HG02973 (cell line): Measurements from ENCODE around the gene L1CAM.

Experiments
- ATAC-seq: cut with Tn5 transposase; IDR thresholded peaks from one replicate; pipeline ENCODE4 v1.9.1; 2021; ENCODE audit warnings: moderate library complexity; ENCODE audit not compliant: unreplicated experiment

L1CAM gene

DNA sequence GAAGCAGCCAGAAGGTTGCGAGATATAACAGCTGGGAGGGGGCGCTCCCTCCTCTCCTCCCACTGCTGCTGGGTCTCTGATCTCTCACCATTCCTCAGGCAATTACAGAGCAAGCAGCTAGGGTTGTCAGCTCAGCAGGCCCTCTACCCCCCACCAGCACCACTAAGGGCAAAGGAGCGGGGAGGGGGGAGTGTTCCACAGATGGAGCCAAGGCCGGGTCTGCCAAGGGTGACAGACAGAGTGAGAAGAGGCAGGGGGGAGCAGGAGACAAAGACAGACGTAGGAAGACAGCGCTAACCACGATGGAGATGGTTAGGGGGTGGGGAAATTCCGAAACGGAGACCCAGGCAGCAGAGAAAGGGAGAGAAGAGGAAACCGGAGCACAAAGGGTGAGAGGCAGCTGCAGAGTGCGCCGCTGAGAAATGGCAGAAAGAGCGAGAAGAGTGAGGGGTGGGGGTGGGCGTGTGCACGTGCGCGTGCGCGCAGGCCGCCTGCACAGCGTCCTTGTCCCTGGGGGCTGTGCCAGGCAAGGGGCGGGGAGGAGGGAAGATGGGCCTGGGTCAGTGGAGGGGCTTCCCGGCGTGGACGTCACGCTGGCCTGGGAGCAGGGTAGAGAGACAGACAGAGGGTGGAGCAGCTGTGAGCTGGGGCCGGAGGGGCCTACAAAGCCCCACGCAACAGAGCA lies 6.9 kb downstream of the L1CAM start:
- ATAC-seq = no peak

DNA sequence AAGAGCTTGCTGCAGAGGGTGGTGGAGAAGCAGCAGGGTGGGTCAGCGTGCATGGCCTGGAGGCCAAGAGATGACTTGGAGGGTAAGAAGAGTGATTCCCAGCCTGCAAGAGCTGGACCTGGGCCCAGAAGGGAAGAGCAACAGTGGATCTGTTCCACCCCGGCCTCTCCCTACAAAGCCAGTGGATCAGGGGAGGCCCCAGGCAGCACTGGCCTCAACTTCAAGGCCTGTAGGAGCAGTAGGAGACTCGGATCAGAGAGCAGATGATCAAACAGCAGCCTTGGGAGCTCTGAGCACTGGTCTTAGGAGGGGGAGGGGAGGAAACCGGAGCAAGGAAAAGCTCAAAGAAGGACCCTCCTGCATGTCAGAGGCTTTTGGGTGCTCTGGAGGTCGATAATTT lies 7.6 kb downstream of the L1CAM start:
- no peak for ATAC-seq

DNA sequence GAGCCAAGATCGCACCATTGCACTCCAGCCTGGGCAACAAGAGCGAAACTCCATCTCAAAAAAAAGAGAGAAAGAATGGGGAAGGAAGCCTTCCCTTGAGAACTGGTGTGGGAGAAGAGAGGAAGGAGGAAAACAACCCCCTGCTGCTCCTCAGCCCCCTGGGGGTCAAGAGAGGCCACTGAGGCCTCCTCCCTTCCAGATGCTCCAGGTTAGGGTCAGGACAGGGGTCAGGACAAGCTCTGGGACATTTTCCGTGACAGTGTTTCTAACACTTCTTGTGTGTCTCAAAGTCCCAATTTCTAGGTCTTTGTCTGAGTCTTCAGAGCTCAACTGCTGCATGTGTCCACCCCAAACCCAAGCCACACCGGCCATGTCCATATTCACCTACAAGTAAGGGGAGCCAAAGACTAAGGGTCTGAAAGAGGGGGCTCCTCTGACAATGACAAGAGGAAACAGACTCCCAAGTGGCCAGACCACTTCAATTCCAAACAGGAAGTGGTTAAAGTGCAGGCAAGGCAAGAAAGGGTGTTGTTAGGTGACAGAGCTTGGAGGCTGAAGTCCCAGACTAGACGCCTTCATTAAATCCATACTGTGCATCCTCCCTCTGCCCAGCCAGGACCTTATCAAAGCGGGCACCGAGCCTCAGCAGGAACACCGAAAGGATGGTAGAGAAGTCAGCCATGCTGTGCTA lies 8.3 kb downstream of the L1CAM start:
- no peak for ATAC-seq

DNA sequence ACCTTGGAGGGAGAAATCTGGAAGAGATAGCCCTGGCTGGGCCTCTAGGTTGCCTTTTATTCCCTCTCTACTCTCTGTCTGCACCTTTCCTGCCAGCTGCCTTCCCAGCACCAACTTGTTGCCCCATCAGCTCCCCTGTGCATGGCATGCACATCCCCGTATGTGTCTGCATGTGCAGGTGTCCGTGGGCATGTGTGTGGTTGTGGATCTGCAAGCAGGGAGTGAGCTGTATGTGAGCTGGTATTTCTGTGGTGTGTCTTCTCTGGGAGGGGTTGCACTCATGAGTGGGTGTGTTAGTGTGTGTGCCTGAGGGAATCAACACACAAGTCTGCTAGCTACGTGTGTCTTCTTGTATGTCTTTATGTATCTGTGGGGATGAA lies 9.9 kb downstream of the L1CAM start:
- no peak for ATAC-seq

DNA sequence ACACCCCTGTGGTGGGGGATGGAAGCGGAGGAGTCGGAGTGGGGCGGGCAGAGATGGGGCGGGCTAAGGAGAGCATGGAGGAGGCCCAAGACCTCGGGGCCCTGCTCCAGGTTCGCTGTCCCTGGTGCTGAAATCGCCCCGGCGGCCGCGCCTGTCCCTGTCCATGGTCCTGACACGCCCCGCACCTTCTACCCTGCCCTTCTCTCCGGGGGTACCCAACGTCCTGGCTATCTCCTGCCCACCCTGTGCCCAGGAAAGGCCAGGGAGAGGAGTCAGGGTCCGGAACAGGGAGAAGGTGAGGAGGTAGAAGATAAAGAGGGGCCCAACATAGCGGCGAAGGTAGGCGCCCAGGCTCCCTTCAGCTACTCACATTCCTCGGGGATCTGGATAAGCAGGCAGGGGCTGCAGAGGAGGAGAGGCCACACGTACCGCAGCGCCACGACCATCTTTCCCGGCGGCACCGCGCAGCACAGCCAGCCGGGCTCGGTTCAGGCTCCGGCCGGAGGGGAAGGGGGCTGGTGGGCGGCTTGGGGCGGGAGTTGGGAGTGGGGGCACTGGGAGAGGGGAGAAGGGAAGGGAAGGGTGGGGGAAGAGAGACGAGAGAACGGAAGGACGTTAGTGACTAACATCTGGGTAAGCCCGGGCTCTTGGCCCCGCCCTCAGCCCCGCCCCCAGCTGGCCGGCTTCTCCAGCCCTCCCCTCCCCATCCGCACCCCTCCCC lies 10.4 kb downstream of the L1CAM start:
- ATAC-seq = no peak

DNA sequence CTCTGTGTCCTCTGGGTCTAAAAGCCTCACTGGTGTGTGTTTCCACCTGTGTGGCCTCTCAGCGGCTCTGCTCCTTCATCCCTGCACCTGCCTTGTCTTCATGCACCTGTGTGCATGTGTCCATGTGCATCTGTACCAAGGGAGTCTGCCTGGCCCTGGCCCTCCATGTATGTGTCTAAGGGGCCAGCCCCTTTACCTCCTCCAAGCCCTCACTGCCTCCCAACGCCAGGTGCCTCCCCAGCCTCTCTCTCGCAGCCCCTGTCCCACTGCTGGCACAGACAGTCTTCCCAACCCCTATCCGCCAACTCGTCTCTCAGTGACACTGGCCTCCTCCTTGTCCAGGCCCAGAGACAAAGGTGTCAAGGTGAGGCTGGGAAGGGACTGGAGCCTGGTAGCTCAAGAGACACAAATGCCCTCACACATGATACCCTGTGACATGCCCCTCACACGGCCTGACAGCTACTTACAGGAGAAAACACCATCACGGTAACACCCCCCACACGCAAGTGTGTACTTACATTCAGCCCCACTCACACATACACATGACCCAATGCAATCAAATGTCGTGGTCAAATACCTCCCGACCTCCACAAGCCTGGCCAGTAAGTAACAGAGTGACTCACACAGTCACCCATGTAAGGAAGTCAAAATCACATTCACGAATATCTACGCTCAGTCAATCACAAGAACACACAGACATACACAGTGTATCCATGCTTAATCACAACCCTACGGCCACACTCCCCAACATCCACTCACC lies 11.4 kb downstream of the L1CAM start:
- ATAC-seq = no peak

DNA sequence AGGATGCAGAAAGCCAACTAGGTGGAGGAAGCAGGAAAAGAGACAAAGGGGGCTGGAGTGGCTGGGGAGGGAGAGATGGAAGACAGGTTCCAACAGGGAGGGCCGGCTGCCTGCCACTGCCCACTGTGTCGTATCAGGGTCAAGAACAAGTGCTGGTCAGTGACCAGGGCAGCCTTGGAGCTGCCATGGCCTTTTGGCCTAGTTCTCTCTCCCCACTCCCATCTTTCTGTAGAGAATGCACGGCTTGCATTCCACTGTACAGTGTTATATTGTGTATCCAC lies 11.9 kb downstream of the L1CAM start:
- ATAC-seq = no peak

DNA sequence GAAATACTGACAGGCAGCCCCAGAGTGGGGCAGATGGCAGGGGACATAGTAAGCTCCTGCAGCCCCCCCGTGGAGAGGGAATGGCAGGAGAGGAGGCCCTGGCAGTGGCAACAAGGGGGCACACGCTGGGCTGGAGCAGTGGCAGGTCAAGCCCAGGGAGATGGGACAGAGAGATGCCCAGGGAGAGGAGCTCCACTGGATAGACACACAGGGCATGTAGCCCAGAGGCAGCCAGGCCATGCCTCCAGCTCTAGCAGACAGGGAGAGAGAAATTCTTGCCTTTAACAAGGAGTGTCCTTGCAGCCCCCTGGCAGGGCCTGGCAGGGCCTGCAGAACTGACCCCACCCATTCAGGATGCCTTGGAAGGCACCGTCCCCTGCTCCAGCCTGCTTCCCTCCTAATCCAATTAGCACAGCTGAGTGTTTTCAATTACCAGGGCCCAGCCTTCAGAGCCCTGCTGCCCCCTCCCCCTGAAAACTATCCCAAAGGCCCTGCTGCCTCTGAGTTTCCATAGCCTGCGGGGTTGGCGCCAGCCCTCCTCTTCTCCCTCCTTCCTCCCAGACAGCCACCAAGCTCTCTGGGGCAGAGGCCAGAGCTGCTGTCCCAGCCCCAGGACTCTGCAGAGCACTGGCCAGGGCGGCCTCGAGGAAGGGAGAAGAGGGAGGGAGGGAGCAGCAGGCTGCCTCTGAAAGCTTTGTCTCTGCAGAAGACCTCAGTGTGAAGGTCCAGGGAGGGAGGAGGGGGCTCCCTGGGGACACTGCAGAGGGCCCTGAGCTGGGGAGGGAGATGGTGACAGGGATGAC lies 12.5 kb downstream of the L1CAM start:
- no peak for ATAC-seq

DNA sequence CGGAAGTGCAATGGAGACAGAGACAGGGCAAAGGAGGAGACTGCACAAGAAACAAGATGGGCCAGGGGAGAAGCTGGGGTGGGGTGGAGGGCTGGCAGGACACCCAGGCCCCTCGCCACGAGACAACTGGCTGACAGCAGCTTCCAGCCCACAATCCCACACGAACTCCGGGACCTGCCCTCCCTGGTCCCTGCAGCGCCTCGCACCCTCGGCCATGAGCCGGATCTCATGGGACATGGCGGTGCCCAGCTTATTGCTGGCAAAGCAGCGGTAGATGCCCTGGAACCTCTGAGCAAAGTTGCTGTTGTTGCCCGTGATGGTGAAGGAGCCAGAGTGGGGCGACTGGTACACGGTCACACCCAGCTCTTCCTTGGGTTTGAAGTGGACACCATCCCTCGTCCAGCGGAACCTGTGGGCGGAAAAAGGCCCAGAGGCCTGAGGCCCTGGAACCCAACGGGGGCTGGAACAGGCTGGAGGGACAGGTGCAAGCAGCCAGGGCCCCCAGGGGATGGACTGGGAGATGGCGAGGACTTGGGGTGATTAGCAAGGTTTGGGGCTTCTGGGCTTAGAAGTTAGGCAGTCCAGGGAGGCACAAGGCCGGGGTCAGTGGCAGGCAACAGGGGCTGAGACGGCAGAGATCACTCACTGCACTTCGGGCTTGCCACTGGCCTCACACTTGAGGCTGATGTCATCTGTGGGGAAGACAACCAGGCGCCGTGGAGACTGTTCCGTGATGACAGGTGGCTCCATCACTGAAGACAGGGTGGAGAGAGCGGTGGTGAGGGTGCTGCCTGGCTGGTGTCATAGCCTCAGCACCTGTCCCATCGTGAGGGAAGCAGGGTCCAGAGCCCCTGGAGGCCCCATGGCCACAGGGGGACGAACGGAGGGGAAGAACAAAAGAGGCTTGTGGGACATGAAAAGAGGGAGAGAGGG lies 13.8 kb downstream of the L1CAM start:
- ATAC-seq = no peak

DNA sequence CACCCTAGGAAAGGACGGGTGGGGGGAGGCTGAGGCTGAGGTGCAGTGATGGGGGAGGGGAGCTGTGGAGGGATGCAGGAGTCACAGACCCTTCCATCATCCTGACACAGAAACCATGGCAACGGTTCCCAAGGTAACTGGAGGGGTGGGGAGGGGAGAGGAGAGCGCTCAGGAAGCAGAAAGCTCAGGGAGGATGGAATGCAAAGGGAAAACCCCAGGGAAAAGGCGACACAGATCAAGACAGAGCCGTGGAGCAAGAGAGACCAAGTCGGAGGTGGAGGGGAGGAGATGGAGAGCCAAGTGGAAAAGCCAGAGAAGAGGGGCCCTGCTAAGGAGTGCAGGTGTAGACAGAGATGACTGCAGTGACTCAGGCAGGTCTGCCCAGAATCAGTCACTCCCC lies 14.5 kb downstream of the L1CAM start:
- no peak for ATAC-seq

DNA sequence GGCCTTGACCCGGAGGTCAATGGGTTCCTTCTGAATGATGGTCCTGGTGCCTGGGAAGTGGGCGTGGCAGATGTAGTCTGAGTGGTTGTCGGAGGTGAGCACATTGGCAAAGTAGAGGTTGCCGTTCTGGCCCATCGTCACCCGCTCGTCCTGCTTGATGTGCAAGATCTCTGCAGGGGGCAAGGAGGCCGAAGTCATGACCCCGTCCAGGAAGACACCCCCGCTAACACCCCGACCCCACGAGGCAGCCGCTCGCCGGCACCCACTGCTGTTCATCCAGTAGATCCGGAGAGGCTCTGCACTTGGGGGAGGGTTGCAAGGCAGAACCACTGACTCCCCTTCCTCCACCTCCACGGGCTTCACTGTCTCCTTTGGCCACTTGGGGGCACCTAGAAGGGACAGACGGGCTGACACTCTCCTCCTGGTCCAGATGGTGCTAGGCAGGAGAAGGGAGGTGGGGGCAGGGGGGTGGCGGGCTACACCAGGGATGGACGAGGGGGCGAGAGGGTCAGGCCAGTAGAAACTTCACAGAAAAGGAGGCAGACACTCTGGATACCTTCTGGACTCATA lies 15.1 kb downstream of the L1CAM start:
- no peak for ATAC-seq

DNA sequence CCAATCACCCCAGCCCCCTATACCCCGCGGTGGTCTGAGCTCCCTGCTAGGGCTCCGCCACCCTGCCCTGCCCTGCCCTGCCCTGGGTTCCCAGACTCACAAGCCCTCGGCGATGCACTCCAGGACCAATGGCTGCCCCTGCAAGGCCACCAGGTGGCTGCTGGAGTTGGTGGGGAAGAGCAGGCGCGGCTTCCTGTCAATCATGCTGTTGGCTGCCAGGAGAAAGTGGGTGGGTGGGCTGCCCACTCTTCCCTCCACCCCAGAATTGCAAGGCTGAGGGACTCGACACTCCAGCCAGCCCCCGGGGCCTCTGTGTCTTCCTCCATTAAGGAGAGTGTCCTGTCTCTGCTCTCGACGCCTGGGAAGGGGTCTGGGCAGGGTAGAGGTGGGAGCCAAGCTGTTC lies 15.7 kb downstream of the L1CAM start:
- ATAC-seq = no peak

DNA sequence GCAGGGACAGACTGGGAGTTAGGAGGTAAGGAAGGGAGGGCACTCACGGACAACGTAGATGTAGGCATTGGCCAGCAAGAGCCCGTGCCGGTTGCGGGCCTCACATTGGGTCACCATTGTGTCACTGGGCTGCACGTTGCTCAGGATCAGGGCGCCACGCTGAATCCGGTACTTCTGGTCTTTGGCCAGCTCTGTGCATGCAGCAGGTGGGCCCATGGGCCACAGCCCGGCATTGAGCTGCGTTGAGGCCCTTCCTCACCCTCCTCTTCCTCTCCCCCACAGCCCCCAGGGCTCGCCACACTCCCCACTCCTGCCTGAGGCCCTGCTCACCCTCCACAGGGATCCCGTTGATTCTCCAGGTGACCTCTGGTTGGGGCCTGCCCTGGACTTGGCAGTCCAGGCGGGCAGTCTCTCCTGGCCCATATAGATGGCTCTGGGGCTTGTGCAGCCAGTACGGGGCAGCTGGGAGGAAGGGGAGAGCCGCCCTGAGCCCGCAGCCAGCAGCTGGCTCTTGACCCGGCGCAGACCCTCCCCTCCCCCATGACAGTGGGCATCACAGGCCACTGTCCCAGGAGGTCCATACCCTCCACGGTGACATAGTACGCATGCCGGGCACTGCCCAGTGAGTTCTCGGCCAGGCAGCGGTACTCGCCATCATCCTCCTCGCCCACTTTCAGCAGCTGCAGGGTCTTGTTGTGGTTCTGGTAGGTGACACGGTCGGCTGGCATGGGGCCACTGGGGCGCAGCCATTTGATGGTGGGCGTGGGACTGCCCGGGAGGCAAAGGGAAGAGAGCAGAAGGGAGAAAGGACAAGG lies 16.3 kb downstream of the L1CAM start:
- ATAC-seq = no peak

DNA sequence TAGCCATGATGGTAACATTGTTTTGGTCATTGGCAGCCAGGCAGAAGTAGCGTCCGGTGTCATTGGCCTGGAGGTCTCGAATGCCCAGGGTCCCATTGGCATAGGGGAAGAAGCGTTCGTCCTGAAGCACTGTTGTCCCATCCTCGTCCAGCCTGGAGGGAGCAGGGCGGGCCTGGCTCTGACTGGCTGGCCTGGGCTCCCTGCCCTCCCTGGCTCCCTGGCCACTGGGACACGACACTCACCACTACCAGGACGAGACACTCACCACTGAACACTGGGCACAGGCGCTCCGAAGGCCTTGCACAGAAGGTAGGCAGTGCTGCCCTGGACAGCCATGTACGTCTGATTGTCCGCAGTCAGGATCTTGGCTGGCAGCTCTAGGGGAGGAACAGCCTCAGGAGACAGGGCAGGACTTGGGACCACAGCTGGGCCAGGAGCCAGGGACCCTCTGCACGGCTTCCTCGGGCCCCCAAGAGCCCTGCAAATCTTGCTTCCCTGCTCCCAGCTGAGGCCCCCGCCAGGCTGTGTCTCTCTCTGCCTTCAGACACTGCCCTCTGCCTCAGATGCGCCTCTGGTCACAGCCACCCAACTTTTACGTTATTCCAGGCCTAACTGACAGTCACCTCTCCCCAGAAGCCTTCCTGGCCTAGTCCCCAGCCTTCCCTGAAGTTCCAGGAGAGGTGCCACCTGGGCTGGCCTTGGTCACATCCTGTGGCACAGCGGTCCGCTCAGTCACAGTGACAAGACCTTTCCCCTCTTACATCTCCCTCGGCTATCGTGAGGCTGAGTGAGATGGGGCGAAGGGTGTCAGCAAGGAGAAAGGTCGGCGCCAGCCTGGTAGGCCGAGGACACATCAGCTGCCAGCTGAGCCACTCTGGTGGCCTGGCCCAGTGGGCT lies 17.1 kb downstream of the L1CAM start:
- no peak for ATAC-seq

DNA sequence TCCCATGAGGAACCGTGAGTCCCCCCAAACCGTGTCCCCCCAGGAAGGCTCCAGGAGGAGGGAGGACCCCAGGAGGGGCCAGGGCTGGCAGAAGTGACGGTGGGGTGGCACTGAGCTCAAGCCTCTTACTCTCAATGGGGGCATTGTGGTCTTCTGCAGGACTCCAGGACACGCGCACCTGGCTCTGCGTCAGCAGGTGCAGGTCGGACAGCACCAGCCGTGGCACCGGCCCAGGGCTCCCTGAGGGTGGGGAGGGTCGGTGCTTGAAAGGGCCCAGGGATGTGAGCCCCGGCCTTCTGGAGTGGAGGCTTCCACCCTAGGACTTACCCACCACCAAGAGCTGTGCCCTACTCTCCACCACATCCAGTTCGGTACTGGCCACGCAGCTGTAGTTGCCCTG lies 18.3 kb downstream of the L1CAM start:
- no peak for ATAC-seq

DNA sequence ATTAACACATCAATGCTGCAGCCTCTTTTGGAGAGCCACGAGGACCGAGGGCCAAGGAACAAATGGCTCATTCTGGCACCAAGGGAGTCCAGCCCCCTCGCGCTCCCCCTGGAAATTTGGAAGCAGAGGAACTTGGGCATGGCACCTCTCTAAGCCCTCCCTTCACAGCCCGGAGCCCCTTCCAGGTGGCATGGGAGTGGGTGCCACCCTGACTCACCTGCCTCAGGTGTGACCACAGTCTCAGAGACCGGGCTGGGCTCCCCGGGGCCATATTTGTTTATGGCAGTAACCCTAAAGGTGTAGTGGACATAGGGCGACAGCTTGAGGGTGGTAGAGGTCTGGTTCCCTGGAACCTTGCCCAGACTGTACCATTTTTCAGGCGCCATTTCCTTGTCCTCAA lies 18.8 kb downstream of the L1CAM start:
- ATAC-seq = no peak

DNA sequence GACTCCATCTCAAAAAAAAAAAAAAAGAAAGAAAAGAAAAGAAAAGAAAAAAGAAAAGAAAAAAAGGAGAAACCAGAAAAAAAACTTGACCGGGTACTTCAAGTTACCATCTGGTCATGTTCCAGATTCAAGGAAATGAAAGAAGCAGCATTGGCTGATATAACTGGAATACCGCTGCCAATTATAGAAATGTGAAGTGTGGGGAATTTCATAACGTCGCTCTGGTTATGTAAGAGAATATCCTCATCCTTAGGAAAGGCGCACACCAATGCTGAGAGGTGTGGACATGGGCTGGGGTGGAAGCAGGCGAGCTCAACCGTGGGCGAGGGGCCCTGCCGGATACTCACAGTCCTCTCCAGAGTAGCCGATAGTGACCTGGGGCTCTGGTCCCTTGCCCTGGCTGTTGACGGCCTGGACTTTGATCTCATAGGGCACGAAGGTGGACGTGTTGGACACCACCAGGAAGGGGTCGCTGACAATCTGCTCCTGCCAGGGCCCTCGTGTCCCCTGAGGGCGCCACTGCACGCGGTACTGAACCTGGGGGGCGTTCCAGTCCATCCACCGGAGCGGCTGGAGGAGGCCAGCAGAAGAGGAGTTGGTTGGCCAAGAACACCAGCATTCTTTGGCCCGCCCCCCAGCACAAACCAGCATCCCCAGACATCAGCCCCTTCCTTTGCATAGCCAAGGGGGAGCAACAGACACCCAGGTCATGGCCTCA lies 19.5 kb downstream of the L1CAM start:
- no peak for ATAC-seq
